C1 segment of cervical spinal cord (tissue), 14 donors: ENCODE results near the gene TAAR1.
"Not testable (repeated sequence)": the region's sequence is repeated elsewhere in the genome, so short reads cannot be mapped to it uniquely, and the experiment has no call there.

Source experiments
- DNase-seq, 14 donors: peaks; one replicate each; lab custom pipeline; 2025; lab: John Stamatoyannopoulos, UW

Gene TAAR1

DNA sequence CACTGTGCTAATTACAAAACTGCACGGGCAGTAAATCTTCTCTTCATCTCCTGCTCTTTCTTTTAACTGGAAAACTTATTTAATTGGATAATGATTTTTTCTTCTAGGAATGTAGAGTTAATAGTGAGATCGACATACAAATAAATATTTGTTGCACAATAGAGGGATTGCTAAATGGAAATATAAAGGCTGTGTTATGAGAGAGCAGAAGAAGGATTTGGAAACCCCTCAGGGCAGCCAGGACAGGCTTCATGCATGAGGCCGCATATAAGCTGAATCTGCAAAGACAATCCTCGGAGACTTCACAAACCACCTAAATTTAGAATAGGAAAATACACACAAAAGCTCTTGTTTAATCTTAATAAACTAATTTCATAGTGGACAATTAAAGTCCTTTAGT, 2.9 kb upstream of the TAAR1 start:
- DNase-seq: no peak

DNA sequence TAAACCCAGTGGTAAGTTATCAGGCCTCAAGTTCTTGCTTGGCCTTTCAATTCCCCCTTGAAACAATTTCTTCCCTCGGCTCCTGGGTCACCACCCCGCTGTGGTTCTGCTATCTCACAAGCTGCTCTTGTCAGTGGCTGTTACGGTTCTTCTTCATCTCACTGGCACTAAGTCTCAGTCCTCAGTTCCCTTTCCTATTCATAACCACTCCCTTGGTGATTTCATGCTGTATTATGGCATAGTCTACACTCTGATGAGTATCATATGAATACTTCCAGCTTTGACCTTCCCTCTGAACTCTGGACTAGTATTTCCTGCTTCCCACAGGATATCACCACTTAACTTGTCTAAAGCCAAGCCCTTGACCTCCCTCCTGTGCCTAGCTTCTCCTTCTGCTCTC, 7.9 kb downstream of the TAAR1 start:
- no peak for DNase-seq

DNA sequence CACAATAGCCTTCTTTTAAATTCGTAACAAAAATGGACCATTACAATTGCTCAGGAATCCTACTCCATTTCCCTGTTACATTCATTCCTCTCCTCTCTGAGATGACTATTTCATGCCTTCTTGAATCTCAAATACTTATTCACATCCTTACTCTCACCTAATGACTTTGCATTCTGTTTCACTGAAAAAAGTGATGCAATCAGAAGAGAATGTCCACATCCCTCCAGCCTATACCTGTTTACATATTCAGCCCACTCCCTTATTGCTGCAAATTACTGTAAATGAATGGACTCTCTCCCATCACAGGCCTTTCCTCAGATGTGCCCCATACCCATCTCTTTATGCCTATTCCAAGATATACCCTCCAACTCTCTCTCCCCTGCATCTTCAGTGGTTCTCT, 8.6 kb downstream of the TAAR1 start:
- no peak for DNase-seq

DNA sequence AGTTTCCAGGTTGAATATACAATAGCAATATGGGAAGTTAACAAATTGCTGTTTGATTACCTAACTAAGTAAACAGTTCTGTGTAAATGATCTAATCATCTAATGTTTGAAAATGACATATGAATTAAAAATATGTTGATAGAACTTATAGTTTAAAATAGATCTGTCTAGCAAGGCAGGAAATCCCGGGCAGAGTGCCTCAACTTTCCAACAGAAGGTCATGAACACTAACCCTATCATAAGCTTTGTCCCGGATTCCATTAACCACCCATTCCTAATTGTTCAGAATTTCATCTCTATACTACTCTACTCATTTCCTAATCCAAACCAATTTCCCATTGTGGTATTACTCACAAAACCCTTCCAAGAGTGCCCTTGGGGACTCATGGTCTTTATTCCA, 10.2 kb downstream of the TAAR1 start:
- DNase-seq: no peak

DNA sequence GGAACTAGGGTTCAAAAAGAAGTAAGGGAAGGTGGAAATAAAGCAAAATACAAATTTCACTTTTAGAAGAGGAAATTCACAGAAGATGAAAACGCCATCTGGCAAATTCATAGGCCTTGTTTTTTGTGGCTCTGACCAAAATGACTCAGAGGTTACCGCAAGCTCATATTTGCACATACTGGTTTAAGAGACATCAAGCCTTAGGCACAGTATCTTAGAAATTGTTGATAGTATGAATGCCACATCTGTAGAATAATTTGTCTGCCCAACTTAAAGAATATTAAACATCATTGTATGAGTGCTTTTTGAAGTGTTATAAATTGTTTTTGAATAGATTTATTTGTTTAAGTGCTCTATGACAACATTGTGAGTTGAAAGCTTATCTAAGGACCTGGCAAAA, 10.6 kb downstream of the TAAR1 start:
- no peak for DNase-seq

DNA sequence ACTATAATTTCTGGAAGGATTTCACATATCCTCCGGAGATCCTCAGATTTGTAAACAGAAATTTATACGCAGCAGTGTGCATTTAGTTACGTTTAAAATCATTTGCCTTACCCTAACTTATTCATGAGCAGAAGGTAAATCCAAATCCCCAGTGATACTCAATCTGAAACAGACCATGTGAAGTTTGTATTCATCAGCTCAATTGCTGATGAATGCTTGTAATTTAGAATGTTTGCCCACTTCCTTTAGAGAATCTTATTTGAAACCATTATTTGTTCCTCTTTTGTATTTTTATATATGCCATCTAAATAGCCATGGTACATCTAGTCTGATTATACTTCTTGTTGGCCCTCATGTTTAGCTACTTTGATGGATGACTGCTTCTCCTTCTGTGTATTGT, 15.4 kb downstream of the TAAR1 start:
- no peak for DNase-seq

DNA sequence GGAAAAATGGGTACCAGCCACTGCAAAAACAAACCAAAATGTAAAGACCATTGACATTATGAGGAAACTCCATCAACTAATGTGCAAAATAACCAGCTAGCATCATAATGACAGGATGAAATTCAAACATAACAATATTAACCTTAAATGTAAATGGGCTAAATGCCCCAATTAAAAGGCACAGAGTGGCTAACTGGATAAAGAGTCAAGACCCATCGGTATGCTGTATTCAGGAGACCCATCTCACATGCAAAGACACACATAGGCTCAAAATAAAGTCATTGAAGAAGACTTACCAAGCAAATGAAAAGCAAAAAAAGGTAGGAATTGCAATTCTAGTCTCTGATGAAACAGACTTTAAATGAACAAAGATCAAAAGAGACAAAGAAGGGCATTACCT, 21.8 kb downstream of the TAAR1 start:
- DNase-seq: not testable (repeated sequence)

DNA sequence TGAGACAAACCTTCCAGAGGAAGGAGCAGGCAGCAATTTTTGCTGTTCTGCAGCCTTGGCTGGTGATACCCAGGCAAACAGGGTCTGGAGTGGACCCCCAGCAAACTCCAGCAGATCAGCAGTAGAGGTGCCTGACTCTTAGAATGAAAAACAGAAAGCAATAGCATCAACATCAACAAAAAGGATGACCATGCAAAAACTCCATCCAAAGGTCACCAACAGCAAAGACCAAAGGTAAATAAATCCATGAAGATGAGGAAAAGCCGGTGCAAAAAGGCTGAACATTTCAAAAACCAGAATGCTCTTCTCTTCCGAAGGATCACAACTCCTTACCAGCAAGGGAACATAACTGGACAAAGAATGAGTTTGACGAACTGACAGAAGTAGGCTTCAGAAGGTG, 23.1 kb downstream of the TAAR1 start:
- DNase-seq: not testable (repeated sequence)

DNA sequence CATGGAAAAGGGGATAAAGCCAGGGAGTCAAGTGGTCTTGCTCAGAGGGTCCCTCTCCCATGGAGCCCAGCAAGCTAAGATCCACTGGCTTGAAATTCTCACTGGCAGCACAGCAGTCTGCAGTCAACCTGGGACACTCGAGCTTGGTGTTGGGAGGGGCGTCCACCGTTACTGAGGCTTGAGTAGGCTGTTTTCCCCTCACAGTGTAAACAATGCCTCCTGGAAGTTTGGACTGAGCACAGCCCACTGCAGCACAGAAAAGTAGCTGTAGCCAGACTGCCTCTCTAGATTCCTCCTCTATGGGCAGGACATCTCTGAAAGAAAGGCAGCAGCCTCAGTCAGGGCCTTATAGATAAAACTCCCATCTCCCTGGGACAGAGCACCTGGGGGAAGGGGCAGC, 23.7 kb downstream of the TAAR1 start:
- DNase-seq: not testable (repeated sequence)

DNA sequence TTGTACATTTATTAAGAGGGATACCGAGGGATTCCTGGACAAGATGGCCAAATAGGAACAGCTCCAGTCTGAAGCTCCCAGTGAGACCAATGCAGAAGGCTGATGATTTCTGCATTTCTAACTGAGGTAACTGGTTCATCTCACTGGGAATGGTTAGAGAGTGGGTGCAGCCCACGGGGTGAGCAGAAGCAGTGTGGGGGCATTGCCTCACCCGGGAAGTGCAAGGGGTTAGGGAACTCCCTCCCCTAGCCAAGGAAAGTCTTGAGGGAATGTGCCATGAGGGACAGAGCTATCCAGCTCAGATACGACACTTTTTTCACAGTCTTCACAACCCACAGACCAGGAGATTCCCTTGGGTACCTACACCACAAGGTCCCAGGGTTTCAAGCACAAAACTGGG, 24.2 kb downstream of the TAAR1 start:
- DNase-seq: no peak

DNA sequence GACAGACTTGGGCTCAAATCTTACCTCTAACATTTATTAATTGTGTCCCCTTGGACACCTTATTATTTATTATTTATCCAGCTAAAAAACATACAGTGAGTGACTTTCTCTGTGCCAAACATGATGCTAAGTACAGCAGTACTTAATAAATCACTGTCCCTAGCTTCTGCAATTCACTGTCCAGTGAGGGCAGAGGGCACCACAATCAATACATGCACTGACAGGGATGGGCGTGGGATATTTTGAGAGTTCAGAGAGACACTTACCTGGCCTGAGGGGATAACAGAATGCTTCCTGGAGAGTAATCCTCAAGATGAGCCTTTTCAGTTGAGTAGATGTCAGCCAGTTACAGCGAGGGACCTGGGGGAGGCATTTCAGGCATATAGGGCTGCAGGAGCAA, 25.6 kb downstream of the TAAR1 start:
- DNase-seq: no peak

DNA sequence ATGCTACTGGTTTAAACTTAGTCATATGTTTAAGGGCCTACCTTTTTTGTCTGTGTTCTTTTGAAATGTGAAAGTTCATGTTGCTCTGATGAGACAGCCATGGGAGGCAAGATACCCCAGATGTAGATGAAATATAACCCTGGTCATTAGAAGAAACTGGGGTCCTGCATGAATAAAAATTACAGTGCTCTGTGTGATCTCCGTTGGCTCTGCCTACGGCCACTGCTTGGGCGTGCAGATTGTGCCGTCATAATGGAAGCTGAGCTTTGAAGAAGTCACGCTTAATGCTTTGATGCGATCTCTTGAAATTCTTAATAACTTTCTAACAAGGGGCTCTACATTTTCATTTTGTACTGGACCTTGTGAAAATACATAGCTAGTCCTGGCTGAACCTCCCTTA, 34.8 kb downstream of the TAAR1 start, which contains the start of gene TAAR2:
Gene TAAR2 (minus strand): TSS at position 101 of the 400 bp plus-strand sequence. CDS start 0 bp downstream, at position 101.
- no peak for DNase-seq

DNA sequence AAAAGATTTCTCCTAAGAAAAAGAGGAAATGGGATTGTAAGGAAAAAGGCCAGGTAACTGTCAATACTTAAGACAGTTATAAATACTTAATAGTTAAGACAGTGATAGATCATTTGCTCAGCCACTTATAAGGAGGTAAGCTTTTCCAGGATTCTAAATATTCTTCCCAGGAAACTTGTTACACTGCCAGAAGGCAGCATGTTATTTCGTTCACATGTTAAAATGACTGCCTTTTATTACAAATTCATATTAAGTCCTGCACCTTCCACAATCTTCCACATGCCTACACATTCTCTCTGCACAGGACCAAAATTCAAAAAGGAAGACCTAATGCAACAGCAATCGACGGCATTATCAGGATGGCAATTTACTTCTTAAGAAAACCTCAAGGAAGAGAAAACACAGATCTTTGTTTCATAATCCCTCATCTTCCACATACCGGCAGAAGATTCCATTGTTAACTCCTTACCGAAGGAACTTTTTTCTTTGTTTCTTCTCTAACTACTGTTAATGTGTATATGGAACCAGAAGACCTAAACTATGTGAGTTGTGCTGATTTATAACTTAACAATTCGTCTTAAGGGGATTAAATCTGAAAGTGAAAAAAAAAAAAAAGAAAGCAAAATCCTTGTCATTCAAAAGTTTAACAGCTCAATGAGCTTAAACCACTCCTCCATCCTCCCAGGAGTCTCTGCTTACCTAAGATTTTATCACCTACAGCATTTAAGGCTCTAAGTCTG, 35.7 kb downstream of the TAAR1 start:
- DNase-seq: no peak

DNA sequence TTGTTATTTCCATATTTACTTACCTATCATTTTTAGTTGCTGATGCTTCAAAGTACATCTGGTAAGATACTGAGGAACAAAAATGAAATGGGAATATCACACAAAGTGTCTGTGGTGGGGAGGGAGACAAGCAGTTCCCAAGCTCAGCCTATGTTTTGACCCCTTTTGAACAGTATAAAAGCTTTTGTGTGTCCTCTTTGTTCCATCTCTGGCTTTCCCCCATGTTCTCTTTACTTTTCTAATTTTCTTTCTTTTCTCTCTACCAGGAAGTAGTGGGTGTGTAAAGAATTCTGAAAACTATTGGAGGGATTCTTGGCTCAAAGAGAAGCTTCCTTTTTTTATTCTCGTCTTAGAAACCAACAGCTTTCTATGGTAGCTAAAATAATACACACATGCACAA, 42.3 kb downstream of the TAAR1 start:
- no peak for DNase-seq

DNA sequence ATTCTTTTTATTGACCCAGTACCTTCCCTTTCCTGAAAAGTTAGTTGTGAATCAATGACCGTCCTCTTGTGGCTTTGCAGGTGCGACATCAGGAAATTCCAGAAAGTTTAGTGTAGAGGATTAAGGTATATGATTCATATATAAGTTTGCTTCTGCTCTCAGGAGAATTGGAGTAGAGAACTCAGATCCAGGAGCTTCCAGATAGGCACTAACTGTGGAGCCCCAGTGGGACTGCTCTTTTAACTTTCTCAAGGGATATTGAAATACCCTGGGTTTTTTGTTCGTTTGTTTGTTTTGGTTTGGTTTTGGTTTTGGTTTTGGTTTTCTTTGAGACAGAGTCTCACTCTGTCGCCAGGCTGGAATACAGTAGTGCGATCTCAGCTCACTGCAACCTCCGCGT, 44.4 kb downstream of the TAAR1 start:
- DNase-seq: no peak

DNA sequence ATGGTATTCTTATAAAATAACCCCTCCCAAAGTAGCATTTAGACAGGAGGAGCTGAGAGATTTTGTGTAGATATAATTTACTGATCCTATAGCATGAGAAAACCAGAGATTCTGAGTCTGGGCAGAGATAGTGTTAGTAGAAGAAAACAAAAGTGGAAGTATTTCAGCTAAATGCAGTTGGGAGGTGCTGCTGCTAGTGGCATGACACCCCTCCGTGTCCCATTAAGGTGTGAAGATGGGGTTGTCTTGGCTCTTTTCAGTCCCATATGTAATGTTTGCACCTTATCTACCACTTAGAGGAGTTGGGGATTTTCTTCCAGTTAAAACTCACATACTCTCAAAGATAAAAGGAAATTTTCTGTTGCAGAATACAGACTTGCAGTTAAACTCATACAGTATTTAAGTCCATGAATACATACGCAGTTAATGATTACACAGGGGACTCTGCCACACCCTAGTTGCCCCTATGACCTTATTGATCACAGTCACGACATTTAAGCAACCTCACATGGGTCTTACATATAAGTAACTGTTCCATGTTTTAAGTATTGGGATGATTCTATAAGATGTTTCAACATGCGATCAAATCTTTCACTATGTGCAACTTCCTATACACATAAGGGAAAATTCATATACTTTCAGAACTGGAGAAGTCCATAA, 46.4 kb downstream of the TAAR1 start:
- no peak for DNase-seq

DNA sequence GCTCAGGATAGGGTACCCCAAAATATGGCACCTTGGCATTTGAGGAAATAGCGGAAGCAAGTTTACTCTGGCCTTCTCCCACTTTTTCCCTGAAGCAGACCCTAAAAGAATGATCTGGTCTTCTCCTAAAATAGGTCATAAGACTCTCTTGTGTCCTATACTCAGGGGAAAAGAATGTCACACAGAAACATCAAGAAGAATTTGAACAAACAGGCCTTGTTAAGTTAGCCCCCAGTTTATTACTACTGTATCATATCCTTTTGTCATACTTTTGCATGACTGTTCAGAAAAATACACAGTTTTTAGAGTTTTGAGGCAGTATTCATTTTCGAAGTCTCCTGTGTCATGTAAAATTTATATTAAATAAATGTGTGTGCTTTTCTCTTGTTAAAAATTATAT, 47.4 kb downstream of the TAAR1 start:
- no peak for DNase-seq

DNA sequence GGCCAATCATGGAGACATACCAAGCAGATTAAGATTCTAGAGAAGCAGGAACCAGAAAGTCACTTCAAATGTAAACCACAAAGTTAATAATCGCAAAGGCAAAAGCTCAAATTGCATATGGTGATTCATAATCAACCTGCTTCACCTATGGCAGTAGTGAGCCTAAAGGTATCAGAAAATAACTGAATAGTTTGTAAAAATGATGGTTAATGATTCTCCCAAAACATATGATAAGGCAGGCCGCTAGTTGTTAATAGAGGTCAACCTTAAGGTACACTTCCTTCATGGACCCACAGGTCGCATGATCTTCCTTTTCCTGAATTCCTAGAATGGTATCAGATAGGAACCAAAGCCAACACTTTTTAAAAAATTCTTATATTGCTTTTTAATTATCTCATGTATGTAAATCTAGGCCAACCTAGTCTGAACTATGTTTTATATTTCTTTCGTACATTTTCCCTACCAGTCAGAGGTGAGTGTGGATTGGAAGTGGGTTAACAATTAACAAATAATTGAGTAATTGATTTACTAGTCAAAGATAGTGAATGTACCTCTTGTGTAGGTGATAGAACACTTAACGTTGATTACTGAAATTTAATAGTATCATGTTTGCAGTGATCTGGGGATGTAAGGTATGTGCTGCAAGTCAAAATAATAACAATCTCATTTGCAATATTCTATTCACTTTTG, 51.3 kb downstream of the TAAR1 start:
- no peak for DNase-seq

DNA sequence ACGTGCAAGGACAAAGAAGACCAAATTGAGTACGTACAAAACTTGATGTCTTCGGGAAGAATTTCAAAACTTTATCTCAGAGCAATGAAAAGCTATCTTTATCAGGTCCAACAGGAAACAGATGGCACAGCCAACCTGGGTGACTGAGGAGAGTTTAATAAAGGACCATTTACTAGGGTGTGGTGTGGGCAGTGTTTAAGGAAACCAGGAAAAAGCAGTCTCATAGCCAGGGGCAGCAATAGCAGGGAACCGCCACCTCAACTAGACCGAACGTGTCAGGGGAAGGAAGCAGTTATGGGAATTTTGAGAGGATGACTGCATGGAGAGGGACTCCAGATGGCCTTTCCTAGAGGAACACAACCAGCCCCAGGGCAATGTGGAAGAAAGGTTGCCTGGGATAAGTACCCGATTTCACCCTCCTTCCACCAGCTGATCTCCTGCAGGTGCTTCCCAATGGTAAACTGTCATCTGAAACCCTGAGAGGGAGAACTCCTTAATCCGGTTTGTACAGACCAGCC, 54.3 kb downstream of the TAAR1 start:
- DNase-seq: no peak

DNA sequence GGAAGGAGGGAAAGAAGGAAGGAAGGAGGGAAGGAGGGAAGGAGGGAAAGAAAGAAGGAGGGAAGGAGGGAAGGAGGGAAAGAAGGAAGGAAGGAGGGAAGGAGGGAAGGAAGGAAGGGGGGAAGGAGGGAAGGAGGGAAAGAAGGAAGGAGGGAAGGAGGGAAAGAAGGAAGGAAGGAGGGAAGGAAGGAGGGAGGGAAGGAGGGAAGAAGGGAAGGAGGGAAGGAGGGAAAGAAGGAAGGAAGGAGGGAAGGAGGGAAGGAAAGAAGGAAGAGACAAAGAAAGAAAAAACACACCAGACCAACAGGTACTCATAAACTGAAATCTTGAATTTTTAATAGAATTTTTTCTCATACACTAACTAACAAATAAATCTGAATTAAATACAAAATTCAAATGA, 58.1 kb downstream of the TAAR1 start:
- DNase-seq: not testable (repeated sequence)

DNA sequence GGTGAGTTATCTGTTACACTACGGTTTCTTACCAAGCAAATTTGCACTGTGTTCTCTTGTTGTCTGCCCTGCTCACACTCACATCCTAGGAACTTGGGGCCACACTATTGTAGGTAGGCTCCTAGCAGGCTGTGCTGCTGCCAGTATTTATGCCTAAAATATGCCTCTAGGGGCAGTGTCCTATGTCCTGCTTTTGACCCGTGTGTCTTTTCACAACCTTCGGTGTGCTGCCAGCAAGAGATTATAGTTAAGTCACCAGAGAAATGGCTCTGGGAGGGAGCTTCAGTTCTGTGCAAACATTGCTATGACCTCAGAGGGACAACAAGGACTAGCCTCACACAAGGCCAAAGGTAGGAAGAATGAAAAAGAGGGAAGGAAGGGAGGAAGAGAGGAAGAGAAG, 60.5 kb downstream of the TAAR1 start:
- no peak for DNase-seq

DNA sequence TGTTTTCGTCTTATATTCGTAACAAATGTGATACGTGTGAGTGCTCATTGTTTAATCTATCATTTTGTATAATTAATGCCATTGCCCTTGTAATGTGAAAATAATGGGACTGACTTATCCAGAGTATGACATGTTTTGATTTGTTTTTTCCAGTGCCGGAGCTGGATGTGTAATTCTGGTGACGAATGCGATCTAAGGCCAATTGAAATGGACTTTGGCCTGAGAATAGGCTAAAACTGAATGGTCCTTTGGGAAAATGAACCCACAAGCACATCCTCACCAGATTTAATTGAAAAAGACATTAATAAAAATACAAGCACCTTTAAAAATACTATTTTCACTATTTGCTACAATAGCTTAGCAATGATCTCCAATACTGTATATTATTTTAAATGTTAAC, 62.8 kb downstream of the TAAR1 start:
- no peak for DNase-seq
